H9 (cell line): ENCODE measurements around the gene DENND1C. TPM values are rescaled to one million over a fixed set of nuclear protein-coding genes. Genes with fewer than 3 reads are reported as not detected.

Experiments used
- DNase-seq: peaks from one replicate; pipeline ENCODE4 v3.0.0-alpha.2; 2017
- H2AFZ ChIP-seq: one replicate; pipeline ENCODE4 v1.6.1; 2013; ENCODE audit warnings: mild to moderate bottlenecking, low read length, control low read depth, moderate library complexity
- H2AK5ac ChIP-seq: 2 replicates; pipeline ENCODE4 v1.6.1; 2013; ENCODE audit warnings: low read length, control low read depth, mixed read lengths; ENCODE audit not compliant: insufficient read length
- H2BK120ac ChIP-seq: one replicate; pipeline ENCODE4 v1.6.1; 2013; ENCODE audit warnings: low read depth, mild to moderate bottlenecking, low read length, control low read depth, inconsistent platforms; ENCODE audit not compliant: poor library complexity, severe bottlenecking
- H2BK12ac ChIP-seq: 2 replicates; pipeline ENCODE4 v1.6.1; 2013; ENCODE audit warnings: low read length, control low read depth, mixed read lengths, low read depth; ENCODE audit not compliant: insufficient read length
- H2BK15ac ChIP-seq: 2 replicates; pipeline ENCODE4 v1.6.1; 2013; ENCODE audit warnings: low read depth, low read length, control low read depth
- H2BK20ac ChIP-seq: one replicate; pipeline ENCODE4 v1.6.1; 2013; ENCODE audit warnings: low read depth, mild to moderate bottlenecking, low read length, control low read depth, inconsistent platforms; ENCODE audit not compliant: poor library complexity, severe bottlenecking
- H2BK5ac ChIP-seq: 2 replicates; pipeline ENCODE4 v1.6.1; 2013; ENCODE audit warnings: low read length, control low read depth, mixed read lengths; ENCODE audit not compliant: insufficient read length
- H3K14ac ChIP-seq: 2 replicates; pipeline ENCODE4 v1.6.1; 2013; ENCODE audit warnings: low read length, control low read depth; ENCODE audit not compliant: insufficient read depth
- H3K18ac ChIP-seq: 2 replicates; pipeline ENCODE4 v1.6.1; 2013; ENCODE audit warnings: low read depth, mild to moderate bottlenecking, mixed read lengths, low read length, control low read depth; ENCODE audit not compliant: insufficient read length
- H3K23ac ChIP-seq: 2 replicates; pipeline ENCODE4 v1.6.1; 2013; ENCODE audit warnings: low read length, control low read depth, mixed read lengths, low read depth; ENCODE audit not compliant: insufficient read length
- H3K23me2 ChIP-seq: 2 replicates; pipeline ENCODE4 v1.6.1; 2013; ENCODE audit warnings: low read depth, mild to moderate bottlenecking, mixed read lengths, low read length, control low read depth; ENCODE audit not compliant: insufficient read length, poor library complexity, severe bottlenecking
- H3K27ac ChIP-seq: 2 replicates; pipeline ENCODE4 v1.5.1; 2013; ENCODE audit warnings: low read length, control low read depth, mixed read lengths, low read depth; ENCODE audit not compliant: insufficient read length
- H3K27me3 ChIP-seq: 2 replicates; pipeline ENCODE4 v1.6.1; 2013; ENCODE audit warnings: low read length, control low read depth, inconsistent platforms; ENCODE audit not compliant: insufficient read depth
- H3K4ac ChIP-seq: 2 replicates; pipeline ENCODE4 v1.6.1; 2013; ENCODE audit warnings: low read depth, mild to moderate bottlenecking, control low read depth, inconsistent platforms, low read length, moderate library complexity
- H3K4me1 ChIP-seq: 2 replicates; pipeline ENCODE4 v1.6.1; 2013; ENCODE audit warnings: low read length, control low read depth, inconsistent platforms; ENCODE audit not compliant: insufficient read depth
- H3K4me2 ChIP-seq: 2 replicates; pipeline ENCODE4 v1.6.1; 2013; ENCODE audit warnings: low read length, control low read depth, mixed read lengths; ENCODE audit not compliant: insufficient read length, insufficient read depth
- H3K56ac ChIP-seq: 2 replicates; pipeline ENCODE4 v1.6.1; 2013; ENCODE audit warnings: low read depth, mild to moderate bottlenecking, mixed read lengths, low read length, control low read depth; ENCODE audit not compliant: insufficient read length
- H3K79me1 ChIP-seq: 2 replicates; pipeline ENCODE4 v1.6.1; 2013; ENCODE audit warnings: low read depth, mild to moderate bottlenecking, moderate library complexity, low read length, control low read depth, inconsistent platforms; ENCODE audit not compliant: insufficient read depth, poor library complexity, severe bottlenecking
- H3K79me2 ChIP-seq: 2 replicates; pipeline ENCODE4 v1.6.1; 2013; ENCODE audit warnings: low read length, control low read depth, inconsistent platforms; ENCODE audit not compliant: insufficient read depth
- H3K9ac ChIP-seq: 2 replicates; pipeline ENCODE4 v1.6.1; 2013; ENCODE audit warnings: low read length, control low read depth, mixed read lengths; ENCODE audit not compliant: insufficient read length; ENCODE audit errors: extremely low read depth
- H3K9me3 ChIP-seq: one replicate; pipeline ENCODE4 v1.6.1; 2013; ENCODE audit warnings: low read depth, low read length, inconsistent platforms; ENCODE audit not compliant: control insufficient read depth
- H3T11ph ChIP-seq: one replicate; pipeline ENCODE4 v1.6.1; 2013; ENCODE audit warnings: mild to moderate bottlenecking, low read length, control low read depth, inconsistent platforms
- H4K20me1 ChIP-seq: one replicate; pipeline ENCODE4 v1.6.1; 2013; ENCODE audit not compliant: control insufficient read depth, insufficient read length, insufficient read depth
- H4K5ac ChIP-seq: 2 replicates; pipeline ENCODE4 v1.6.1; 2013; ENCODE audit warnings: low read depth, mild to moderate bottlenecking, mixed read lengths, low read length, control low read depth; ENCODE audit not compliant: insufficient read length
- H4K8ac ChIP-seq: replicated peaks from 2 replicates; pipeline ENCODE4 v1.6.1; 2013; ENCODE audit warnings: low read length, control low read depth, mixed read lengths, low read depth; ENCODE audit not compliant: insufficient read length
- H4K91ac ChIP-seq: 2 replicates; pipeline ENCODE4 v1.6.1; 2013; ENCODE audit warnings: low read depth, mild to moderate bottlenecking, moderate library complexity, mixed read lengths, low read length, control low read depth; ENCODE audit not compliant: insufficient read length
- H3K27ac Mint-ChIP-seq, 3 experiments: 2 replicates in 2 of 3; 3 replicates in 1 of 3; pipeline ENCODE4 v1.8.0; 2020 to 2021; ENCODE audit warnings: mixed read lengths in 3 of 3, mild to moderate bottlenecking in 1 of 3, moderate library complexity in 1 of 3
- H3K27me3 Mint-ChIP-seq: 2 replicates; pipeline ENCODE4 v1.8.0; 2021; ENCODE audit warnings: low read depth, mild to moderate bottlenecking, moderate library complexity, mixed read lengths
- H3K36me3 Mint-ChIP-seq, 3 experiments: 2 replicates in 2 of 3; 3 replicates in 1 of 3; pipeline ENCODE4 v1.8.0; 2020 to 2021; ENCODE audit warnings: low read depth in 3 of 3, mixed read lengths in 3 of 3; ENCODE audit not compliant: insufficient read depth in 1 of 3
- H3K4me1 Mint-ChIP-seq, 2 experiments: 2 replicates each; pipeline ENCODE4 v1.8.0; 2020; ENCODE audit warnings: mixed read lengths in 2 of 2
- H3K4me3 Mint-ChIP-seq, 2 experiments: 2 replicates in 1 of 2; 3 replicates in 1 of 2; pipeline ENCODE4 v1.8.0; 2020 to 2021; ENCODE audit warnings: mild to moderate bottlenecking in 2 of 2, mixed read lengths in 2 of 2, moderate library complexity in 1 of 2
- H3K9me3 Mint-ChIP-seq, 2 experiments: 2 replicates in 1 of 2; 3 replicates in 1 of 2; pipeline ENCODE4 v1.8.0; 2020; ENCODE audit warnings: mild to moderate bottlenecking in 2 of 2, mixed read lengths in 2 of 2, moderate library complexity in 1 of 2
- WGBS: extraction: QIAGEN DNeasy Blood & Tissue Kit; methylation state at CpG from one replicate; pipeline ENCODE4 v1.1.7; 2013; ENCODE audit warnings: missing lambda C conversion rate, low lambda C conversion rate, mixed read lengths; ENCODE audit not compliant: insufficient read length; ENCODE audit errors: extremely low coverage; 5-methylcytosine and 5-hydroxymethylcytosine counted together
- total RNA-seq: library from RNA; stranded (reverse); gene quantifications from 2 replicates; pipeline ENCODE4 v1.2.1, GENCODE V29; 2021
- TF ChIP-seq, protein P1 (sequence below): fragments of 200-600 bp; sonication (generic); conservative IDR thresholded peaks from 3 replicates; pipeline ENCODE4 v1.8.0; 2021; ENCODE audit warnings: antibody characterized with exemption, mild to moderate bottlenecking

Gene DENND1C
- total RNA-seq, 1 experiment from 2014 or later = 2.4 TPM

DNA sequence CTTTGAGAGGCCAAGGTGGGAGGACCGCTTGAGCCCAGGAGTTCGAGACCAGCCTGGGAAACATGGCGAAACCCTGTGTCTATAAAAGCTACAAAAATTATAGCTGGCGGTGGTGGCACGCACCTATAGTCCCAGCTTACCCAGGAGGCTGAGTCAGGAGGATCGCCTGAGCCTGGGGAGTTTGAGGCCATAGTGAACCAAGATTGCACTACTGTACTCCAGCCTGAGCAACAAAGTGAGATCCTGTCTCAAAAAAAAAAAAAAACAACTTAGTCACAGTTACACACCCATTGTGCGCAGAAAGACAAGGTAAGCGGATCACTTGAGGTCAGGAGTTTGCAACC lies 728 bp upstream of the DENND1C start:
- Histone ChIP-seq H3K4me1 (no peaks in the 10 kb centered on the region), H3K18ac (no peak overlapping the region), H3K79me2 (no peaks in the 10 kb centered on the region), H4K5ac (no peak overlapping the region), H3K14ac (no peak overlapping the region), H3K23ac (no peak overlapping the region), H2AFZ (no peak overlapping the region), H2BK120ac (no peak overlapping the region), H3T11ph (no peak overlapping the region), H2BK15ac (no peak overlapping the region), H3K9ac (no peak overlapping the region), H4K91ac (no peak overlapping the region), H3K4me2 (no peak overlapping the region), H3K27me3 (no peaks in the 10 kb centered on the region), H4K8ac (no peak overlapping the region), H2BK5ac (no peak overlapping the region), H3K56ac (no peak overlapping the region), H3K9me3 (no peaks in the 10 kb centered on the region), H3K27ac (no peak overlapping the region), H3K4ac (no peak overlapping the region), H3K79me1 (no peaks in the 10 kb centered on the region), H3K23me2 (no peaks in the 10 kb centered on the region), H2BK20ac (no peak overlapping the region), H4K20me1 (no peaks in the 10 kb centered on the region), H2AK5ac (no peak overlapping the region), H2BK12ac (no peak overlapping the region)
- Mint-ChIP-seq H3K9me3 (no peaks in the 10 kb centered on the region), H3K36me3 (no peaks in the 10 kb centered on the region), H3K27me3 (peaks cover 6% of the 10 kb centered on the region), H3K27ac (no peak overlapping the region), H3K4me1 (peaks cover 9 to 15% of the 10 kb centered on the region in 2 experiments), H3K4me3 (no peak overlapping the region)
- no peak for DNase-seq
- TF ChIP-seq, protein P1, sequence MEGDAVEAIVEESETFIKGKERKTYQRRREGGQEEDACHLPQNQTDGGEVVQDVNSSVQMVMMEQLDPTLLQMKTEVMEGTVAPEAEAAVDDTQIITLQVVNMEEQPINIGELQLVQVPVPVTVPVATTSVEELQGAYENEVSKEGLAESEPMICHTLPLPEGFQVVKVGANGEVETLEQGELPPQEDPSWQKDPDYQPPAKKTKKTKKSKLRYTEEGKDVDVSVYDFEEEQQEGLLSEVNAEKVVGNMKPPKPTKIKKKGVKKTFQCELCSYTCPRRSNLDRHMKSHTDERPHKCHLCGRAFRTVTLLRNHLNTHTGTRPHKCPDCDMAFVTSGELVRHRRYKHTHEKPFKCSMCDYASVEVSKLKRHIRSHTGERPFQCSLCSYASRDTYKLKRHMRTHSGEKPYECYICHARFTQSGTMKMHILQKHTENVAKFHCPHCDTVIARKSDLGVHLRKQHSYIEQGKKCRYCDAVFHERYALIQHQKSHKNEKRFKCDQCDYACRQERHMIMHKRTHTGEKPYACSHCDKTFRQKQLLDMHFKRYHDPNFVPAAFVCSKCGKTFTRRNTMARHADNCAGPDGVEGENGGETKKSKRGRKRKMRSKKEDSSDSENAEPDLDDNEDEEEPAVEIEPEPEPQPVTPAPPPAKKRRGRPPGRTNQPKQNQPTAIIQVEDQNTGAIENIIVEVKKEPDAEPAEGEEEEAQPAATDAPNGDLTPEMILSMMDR = no peak
- WGBS = no CpG with 5 or more reads among the region's 8 CpGs
